AML-193 (cell line): ENCODE data around the gene ZC3H8.
"Not testable (repeated sequence)": the region's sequence is repeated elsewhere in the genome, so short reads cannot be mapped to it uniquely, and the experiment has no call there.

Experiments
- DNase-seq, 2 experiments: peaks; one replicate each; lab custom pipeline; 2025; lab: John Stamatoyannopoulos, UW

ZC3H8 gene

GRCh38 chr2:112259509-112260294 is 4.9 kb upstream of the ZC3H8 start:
- DNase-seq, result peak; percentile 71 to 81

- no peak for DNase-seq
These were observed 2.7 kb upstream of the ZC3H8 start for GRCh38 chr2:112257575-112257974.

- DNase-seq, result peak in 1 of 2 experiments; percentile 7
These were observed 1.8 kb upstream of the ZC3H8 start for GRCh38 chr2:112256654-112257053.

DNA sequence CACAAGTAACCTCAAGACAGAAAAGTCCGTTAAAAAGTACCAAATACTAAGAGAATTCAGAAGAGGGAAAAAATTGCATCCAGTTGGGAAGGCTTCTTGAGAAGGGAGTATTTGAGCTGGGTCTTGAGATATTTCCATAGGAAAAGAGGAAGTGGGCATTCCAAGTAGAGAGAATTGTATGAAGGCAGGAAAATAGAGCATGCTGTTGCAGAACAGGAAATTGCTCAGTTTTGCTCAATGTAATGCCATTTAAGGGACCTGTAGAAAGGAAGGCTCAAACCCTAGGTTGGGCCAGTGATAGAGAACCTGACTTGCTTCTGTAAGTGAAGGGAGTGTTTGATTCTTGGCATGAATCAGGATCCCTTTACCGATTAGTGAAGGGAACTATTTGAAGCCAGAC is 1.0 kb upstream of the ZC3H8 start:
- peak; percentile 61 to 77 for DNase-seq

DNA sequence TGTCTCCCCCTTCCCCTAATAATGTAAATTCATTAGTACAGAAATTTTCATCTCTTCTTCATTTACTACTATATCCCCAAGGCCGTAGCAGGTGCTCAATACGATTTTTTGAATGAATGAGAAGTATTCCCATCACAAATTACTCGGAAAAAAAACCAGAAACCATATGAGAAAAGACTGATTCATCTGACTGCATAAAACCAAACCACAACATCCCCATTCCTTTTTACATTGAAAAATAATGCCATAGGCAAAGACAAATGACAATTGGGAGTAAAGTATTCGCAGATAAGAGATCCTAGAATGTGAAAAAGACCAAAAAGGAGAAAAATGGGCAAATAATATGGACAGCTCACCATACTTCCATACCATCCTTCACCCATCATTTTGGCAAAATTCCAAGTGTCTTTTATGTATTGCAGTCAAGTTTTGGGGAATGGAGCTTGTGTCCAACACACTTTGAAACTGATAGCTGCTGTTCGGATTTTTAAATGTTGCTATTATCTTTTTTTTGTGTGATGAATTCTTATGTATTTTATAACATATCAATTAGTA is 1.5 kb downstream of the ZC3H8 start:
- DNase-seq, result peak; percentile 27 to 38

DNA sequence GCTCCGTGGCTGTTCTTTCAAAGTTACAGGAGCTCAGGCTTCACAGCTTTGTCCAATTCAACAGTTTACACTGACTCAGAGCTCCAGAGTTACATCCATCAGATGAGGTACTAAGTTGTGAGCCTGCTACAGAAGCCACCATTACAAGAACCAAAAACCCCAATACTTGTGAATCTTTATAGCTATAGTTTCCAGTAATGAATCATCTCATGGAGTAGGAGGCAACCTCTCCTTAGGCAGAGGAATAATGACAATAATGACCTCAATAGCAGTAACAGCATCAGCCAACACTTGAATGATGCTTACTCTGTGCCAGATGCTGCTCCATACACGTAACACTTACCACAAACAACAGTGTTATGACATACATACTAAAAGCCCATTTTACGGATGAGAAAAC is 3.6 kb downstream of the ZC3H8 start:
- no peak for DNase-seq

GRCh38 chr2:112244854-112245253 is 10.0 kb downstream of the ZC3H8 start:
- no peak for DNase-seq

DNA sequence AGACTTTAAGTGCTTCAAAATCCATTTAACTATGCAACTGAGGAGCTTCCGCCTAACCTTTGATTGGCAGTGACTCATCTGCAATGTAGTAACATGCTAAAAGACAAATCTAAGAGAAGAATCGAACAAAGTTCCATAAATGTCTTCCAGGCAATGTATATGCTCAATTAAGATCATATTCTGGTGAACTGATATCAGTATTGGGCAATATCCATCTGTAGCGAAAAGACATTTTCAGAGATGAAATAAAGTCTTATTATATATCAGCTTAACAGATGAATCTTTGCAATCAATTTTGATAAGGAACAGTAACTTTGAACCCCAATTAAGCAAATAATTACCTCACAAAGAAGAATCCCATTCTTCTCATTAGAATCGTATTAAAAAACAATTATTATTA is 11.6 kb downstream of the ZC3H8 start:
- no peak for DNase-seq

GRCh38 chr2:112242384-112242783 is 12.5 kb downstream of the ZC3H8 start:
- no peak for DNase-seq

GRCh38 chr2:112239862-112240261 is 15.0 kb downstream of the ZC3H8 start:
- no peak for DNase-seq

DNA sequence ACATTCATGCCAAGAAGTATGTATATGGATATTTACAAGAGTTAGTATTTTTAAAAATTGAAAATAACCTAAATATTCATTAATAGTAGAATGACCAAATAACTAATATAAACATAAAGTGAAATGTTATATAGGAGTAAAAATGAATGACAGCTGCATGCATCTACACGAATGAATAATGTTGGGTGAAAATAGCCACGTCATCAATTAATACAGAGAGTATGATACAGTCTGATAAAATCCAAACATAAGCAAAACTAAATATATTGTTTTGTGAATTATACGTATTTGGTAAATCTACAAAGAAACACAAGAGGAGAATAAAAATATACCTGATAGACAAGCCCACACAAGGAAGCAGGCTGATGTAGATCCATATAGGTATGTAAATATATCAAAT is 24.5 kb downstream of the ZC3H8 start:
- no peak for DNase-seq

DNA sequence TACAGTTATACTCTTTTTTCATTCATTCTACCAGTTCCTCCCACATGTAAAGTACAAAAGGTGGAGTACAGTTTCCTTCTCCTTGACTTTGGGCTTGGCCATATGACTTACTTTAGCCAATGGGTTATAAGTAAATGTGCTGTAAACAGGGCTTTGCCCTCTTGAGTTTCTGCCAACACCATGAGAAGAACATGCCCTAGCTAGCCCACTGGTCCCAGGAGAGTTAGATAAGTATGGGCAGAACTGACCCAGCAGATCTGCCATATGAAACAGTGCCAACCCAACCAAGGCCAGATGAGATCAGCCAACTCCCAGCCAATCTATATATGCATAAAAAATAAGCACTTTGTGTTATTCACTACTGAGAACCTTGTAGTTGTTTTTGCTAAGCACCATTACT is 25.5 kb downstream of the ZC3H8 start:
- no peak for DNase-seq

DNA sequence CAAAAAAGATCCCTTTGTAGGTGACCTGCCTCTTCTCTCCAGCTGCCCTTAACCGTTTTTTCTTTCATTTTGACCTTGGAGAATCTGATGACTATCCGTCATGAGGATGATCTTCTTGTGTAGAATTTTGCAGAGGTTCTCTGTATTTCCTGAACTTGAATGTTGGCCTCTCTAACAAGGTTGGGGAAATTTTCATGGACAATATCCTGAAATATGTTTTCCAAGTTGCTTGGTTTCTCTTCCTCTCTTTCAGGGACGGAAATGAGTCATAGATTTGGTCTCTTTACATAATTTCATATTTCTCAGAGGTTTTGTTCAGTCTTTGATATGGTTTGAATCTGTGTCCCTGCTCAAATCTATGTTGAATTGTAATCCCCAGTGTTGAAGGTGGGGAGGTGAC is 34.0 kb downstream of the ZC3H8 start:
- no peak for DNase-seq

DNA sequence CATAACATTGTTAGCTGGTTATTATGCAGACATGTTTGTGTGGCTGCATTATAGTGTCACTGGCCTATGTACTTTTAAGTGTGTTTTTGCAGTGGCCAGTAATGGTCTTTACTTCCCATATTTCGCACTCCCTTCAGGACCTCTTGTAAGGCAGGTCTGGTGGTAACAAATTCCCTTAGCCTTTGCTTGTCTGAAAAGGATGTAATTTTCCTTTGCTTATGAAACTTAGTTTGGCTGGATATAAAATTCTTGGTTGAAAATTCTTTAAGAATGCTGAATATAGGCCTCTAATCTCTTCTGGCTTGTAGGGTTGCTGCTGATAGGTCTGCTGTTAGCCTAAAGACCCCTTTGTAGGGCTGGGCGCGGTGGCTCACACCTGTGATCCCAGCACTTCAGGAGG is 34.7 kb downstream of the ZC3H8 start:
- DNase-seq, result no peak

- DNase-seq, result no peak
These were observed 37.0 kb downstream of the ZC3H8 start for GRCh38 chr2:112217854-112218253.

DNA sequence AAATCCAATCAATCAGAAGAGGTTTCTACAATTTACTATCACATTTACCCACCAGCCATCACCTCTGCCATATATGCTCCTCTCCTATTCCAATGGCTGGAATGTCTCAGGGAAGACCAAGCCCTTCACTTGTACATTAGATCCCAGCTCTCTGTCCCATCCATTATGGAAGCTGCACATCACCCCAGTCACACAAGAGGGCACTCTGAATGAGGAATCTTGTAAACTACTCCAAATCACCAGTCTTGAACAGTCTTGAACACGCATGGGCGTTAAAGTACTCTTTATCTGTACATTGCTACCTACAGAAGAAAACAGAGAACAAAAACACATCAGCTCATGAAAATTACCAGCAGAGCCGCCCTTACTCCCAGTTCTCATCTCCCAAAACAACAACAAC is 38.7 kb downstream of the ZC3H8 start:
- no peak for DNase-seq

- DNase-seq, result not testable (repeated sequence)
These were observed 46.9 kb downstream of the ZC3H8 start for GRCh38 chr2:112207905-112208304.

DNA sequence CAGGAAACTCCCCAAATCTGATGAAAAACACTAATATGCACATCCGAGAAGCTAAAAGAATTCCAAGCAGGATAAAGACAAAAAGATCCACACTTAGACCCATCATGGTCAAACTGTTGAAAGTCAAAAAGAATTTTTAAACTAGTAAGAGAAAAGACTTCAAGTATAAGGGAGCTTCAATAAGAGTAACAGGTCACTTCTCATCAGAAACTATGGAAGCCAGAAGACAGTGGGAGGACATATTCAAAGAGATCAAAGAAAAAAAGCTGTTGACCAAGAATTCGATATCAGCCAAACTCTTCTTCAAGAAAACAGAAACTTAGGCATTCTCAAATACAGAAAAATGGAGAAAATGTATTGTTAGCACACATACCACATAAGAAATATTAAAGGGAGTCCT is 50.4 kb downstream of the ZC3H8 start:
- peak; percentile 11 to 26 for DNase-seq

DNA sequence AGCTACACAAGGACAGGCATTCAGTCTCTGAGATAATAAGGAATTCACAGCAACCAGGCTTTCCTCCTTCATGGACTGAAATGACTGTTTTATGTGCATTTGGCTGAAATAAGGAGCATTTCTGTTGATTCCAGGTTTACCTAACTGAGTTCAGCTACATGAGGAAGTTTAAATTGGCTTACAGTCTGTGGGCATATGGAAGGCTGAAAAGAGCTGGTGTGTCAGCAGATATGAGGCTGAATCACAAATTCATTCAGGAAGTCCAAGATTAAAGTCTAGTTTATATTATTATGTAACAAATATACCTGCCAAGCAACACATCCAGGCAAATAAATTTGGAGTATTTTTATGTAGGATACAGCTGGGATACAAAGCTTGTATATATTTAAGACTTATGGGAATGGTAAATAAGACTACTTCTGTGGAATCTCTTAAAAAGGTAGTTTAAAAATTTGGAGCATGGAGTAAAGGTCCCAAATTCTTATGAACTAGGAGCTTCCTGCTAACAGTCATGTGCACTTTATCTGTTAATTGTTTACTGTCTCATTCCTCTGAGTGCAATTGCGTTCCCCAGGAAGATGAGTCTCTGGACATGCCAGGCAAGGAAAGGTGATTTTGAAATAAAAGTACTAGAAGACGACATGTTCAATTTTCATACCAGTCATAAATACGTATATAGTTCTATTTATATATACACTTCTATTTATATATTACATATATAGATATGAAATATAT is 53.0 kb downstream of the ZC3H8 start:
- no peak for DNase-seq

- DNase-seq, result no peak
These were observed 55.7 kb downstream of the ZC3H8 start for GRCh38 chr2:112199188-112199587.

DNA sequence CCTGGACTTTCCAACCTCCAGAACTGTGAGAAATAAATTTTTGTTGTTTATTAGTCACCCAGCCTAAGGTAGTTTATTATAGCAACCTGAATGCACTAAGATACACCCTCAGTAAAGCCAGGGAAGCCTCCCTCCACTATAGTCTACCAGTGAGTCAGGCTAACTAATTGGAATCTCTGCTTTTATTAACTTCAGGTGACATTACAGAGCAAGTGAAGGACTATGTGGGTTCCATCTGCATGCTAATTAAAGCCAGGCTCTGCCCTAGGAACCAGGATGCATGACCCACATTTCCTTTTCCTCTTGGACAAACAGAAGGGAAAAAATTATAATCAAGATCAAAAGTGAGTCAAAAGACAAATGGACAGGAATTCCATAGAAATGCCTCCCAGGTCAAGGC is 56.1 kb downstream of the ZC3H8 start:
- no peak for DNase-seq

DNA sequence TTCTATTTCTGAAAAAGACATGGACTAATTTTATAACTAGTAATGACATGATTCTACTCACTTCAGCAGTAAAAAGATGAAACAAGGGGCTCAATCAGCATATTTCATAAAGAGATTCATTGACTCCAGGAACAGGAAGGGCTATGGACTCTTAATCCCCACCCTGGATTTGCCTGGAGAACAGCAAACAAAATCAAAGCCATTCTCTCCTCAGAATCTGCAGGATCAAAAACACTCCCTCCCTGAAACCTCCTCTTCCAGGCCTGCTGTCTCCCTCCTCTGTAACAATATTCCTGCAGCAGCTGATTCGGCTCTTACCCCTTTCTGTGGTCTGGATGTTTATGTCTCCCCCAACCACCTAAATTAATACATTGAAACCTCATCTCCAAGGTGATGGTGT is 57.0 kb downstream of the ZC3H8 start:
- DNase-seq, result no peak

DNA sequence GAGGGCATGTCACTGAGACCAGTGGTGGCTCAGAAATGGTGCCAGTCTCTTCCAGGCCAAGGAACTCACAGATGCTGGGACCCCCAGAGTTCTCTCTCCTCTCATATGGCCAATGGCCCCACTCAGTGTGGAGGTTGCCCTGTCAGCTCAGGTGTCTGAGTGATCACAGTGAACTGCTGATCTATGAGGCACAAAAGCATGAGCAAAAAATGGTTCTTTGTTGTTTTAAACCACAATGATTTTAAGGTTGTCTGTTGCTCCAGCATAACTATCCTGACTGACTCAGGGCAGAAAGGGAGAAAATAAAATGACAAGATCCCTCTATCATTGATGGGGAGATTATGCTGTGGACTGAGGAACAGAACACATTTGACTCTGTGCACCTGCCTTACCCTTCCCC is 58.9 kb downstream of the ZC3H8 start:
- DNase-seq, result no peak
